GM23338 (cell line): ENCODE results near the gene DPH6. TPM values are rescaled to one million over a fixed set of nuclear protein-coding genes. Genes with fewer than 3 reads are reported as not detected.

ENCODE experiments used
- ATAC-seq: fragments of 200-7000 bp; cut with Tn5 transposase; 3 replicates; pipeline ENCODE4 v1.9.1; 2020
- DNase-seq: peaks from one replicate; pipeline ENCODE4 v3.0.0-alpha.2; 2015; ENCODE audit warnings: low spot score
- H2AFZ ChIP-seq: fragments of 200-600 bp; sonication (generic); 2 replicates; pipeline ENCODE4 v1.8.0; 2016; ENCODE audit warnings: antibody characterized with exemption, mild to moderate bottlenecking, moderate library complexity
- H3F3A ChIP-seq: fragments of 200-600 bp; sonication (generic); replicated peaks from 2 replicates; pipeline ENCODE4 v1.8.0; 2017; ENCODE audit warnings: antibody characterized with exemption, mixed run types, low read depth
- H3K27ac ChIP-seq: fragments of 200-600 bp; sonication (generic); 2 replicates; pipeline ENCODE4 v1.6.1; 2016; ENCODE audit warnings: low read depth
- H3K27me3 ChIP-seq: fragments of 200-600 bp; sonication (generic); 2 replicates; pipeline ENCODE4 v1.8.0; 2016; ENCODE audit warnings: mild to moderate bottlenecking, mixed run types, moderate library complexity; ENCODE audit not compliant: insufficient read depth
- H3K36me3 ChIP-seq: fragments of 200-600 bp; sonication (generic); 2 replicates; pipeline ENCODE4 v1.8.0; 2016; ENCODE audit warnings: mild to moderate bottlenecking; ENCODE audit not compliant: insufficient read depth
- H3K4me1 ChIP-seq: fragments of 200-600 bp; sonication (generic); 2 replicates; pipeline ENCODE4 v1.8.0; 2016; ENCODE audit warnings: mild to moderate bottlenecking, moderate library complexity; ENCODE audit not compliant: insufficient read depth
- H3K4me2 ChIP-seq: fragments of 200-600 bp; sonication (generic); 2 replicates; pipeline ENCODE4 v1.7.1; 2017; ENCODE audit warnings: mixed run types
- H3K4me3 ChIP-seq: fragments of 200-600 bp; sonication (generic); 2 replicates; pipeline ENCODE4 v1.6.1; 2016; ENCODE audit warnings: mixed run types
- H3K79me2 ChIP-seq: fragments of 200-600 bp; sonication (generic); replicated peaks from 2 replicates; pipeline ENCODE4 v1.8.0; 2017; ENCODE audit warnings: mild to moderate bottlenecking; ENCODE audit not compliant: insufficient read depth
- H3K9me2 ChIP-seq: fragments of 200-600 bp; sonication (generic); 2 replicates; pipeline ENCODE4 v1.8.0; 2017; ENCODE audit not compliant: insufficient read depth
- H4K20me1 ChIP-seq: fragments of 200-600 bp; sonication (generic); replicated peaks from 2 replicates; pipeline ENCODE4 v1.8.0; 2017; ENCODE audit warnings: mild to moderate bottlenecking; ENCODE audit not compliant: insufficient read depth
- H3K27ac Mint-ChIP-seq: 2 replicates; pipeline ENCODE4 v1.8.0; 2020; ENCODE audit warnings: inconsistent platforms, mild to moderate bottlenecking, moderate library complexity, mixed read lengths
- H3K27me3 Mint-ChIP-seq: 3 replicates; pipeline ENCODE4 v1.8.0; 2022; ENCODE audit warnings: low read depth, mild to moderate bottlenecking, moderate library complexity, mixed read lengths, inconsistent platforms; ENCODE audit not compliant: insufficient read depth, poor library complexity
- H3K36me3 Mint-ChIP-seq: 3 replicates; pipeline ENCODE4 v1.8.0; 2021; ENCODE audit warnings: low read depth, mild to moderate bottlenecking, inconsistent platforms, moderate library complexity, mixed read lengths
- H3K4me1 Mint-ChIP-seq: 3 replicates; pipeline ENCODE4 v1.8.0; 2020; ENCODE audit warnings: mild to moderate bottlenecking, inconsistent platforms, mixed read lengths
- H3K4me3 Mint-ChIP-seq: 3 replicates; pipeline ENCODE4 v1.8.0; 2021; ENCODE audit warnings: moderate library complexity, mild to moderate bottlenecking, inconsistent platforms, mixed read lengths
- H3K9me3 Mint-ChIP-seq: 3 replicates; pipeline ENCODE4 v1.8.0; 2020; ENCODE audit warnings: moderate library complexity, mild to moderate bottlenecking, inconsistent platforms, mixed read lengths
- EZH2 ChIP-seq: fragments of 200-600 bp; sonication (generic); IDR thresholded peaks from one replicate; pipeline ENCODE4 v1.8.0; 2017; ENCODE audit warnings: antibody characterized with exemption, mild to moderate bottlenecking, low read depth; ENCODE audit not compliant: unreplicated experiment
- EZH2phosphoT487 ChIP-seq: fragments of 200-600 bp; sonication (generic); IDR thresholded peaks from one replicate; pipeline ENCODE4 v1.8.1; 2018; ENCODE audit warnings: antibody characterized with exemption; ENCODE audit not compliant: unreplicated experiment
- STAT1 ChIP-seq: IDR thresholded peaks from one replicate; pipeline ENCODE4 v1.6.1; 2016; ENCODE audit warnings: antibody characterized with exemption; ENCODE audit not compliant: unreplicated experiment
- ZNF114 ChIP-seq: fragments of 250-450 bp; sonication (Bioruptor Pico); IDR thresholded peaks from 2 replicates; pipeline ENCODE4 v1.5.0; 2020; ENCODE audit warnings: mild to moderate bottlenecking, moderate library complexity
- ZNF331 ChIP-seq: fragments of 250-450 bp; sonication (Bioruptor Pico); IDR thresholded peaks from 2 replicates; pipeline ENCODE4 v1.5.0; 2020; ENCODE audit warnings: low read depth, mild to moderate bottlenecking, moderate library complexity
- polyA plus RNA-seq: library from polyadenylated mRNA; unstranded; fragments of >200 nt; fragmentation: Nextera tagmentation; extraction: Ambion mirVana; gene quantifications from 2 replicates; pipeline ENCODE4 v1.2.1, GENCODE V29; 2016
- total RNA-seq: library from RNA; depleted of rRNA; stranded (reverse); fragments of >200 nt; shearing (Covaris generic); gene quantifications from 2 replicates; pipeline ENCODE4 v1.2.3, GENCODE V29; 2014
- TF ChIP-seq, protein P1 (sequence below): IDR thresholded peaks from 2 replicates; pipeline ENCODE4 v1.6.1; 2016; ENCODE audit warnings: antibody characterized with exemption
- TF ChIP-seq, protein P2 (sequence below): IDR thresholded peaks from one replicate; pipeline ENCODE4 v1.6.1; 2018; ENCODE audit warnings: antibody characterized with exemption; ENCODE audit not compliant: unreplicated experiment

DPH6 gene
- total and polyA plus RNA-seq, 2 experiments from 2014 or later: 37.9 to 46.9 TPM

GRCh38 chr15:35458176-35458856 lies 87.6 kb downstream of the DPH6 start:
- no peaks in the 10 kb centered on the region for H4K20me1 ChIP-seq
- Mint-ChIP-seq H3K36me3 (no peaks in the 10 kb centered on the region), H3K4me3 (no peak overlapping the region), H3K9me3 (no peaks in the 10 kb centered on the region), H3K27me3 (no peaks in the 10 kb centered on the region), H3K27ac (no peak overlapping the region), H3K4me1 (no peaks in the 10 kb centered on the region)
- no peaks in the 10 kb centered on the region for H3K36me3 ChIP-seq
- ATAC-seq (no peak), DNase-seq (no peak)
- H3K4me1 ChIP-seq: no peaks in the 10 kb centered on the region
- TF ChIP-seq ZNF114: no peak
- TF ChIP-seq, protein P1, sequence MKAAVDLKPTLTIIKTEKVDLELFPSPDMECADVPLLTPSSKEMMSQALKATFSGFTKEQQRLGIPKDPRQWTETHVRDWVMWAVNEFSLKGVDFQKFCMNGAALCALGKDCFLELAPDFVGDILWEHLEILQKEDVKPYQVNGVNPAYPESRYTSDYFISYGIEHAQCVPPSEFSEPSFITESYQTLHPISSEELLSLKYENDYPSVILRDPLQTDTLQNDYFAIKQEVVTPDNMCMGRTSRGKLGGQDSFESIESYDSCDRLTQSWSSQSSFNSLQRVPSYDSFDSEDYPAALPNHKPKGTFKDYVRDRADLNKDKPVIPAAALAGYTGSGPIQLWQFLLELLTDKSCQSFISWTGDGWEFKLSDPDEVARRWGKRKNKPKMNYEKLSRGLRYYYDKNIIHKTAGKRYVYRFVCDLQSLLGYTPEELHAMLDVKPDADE: no peak
- no peak for TF ChIP-seq STAT1
- TF ChIP-seq, protein P2, sequence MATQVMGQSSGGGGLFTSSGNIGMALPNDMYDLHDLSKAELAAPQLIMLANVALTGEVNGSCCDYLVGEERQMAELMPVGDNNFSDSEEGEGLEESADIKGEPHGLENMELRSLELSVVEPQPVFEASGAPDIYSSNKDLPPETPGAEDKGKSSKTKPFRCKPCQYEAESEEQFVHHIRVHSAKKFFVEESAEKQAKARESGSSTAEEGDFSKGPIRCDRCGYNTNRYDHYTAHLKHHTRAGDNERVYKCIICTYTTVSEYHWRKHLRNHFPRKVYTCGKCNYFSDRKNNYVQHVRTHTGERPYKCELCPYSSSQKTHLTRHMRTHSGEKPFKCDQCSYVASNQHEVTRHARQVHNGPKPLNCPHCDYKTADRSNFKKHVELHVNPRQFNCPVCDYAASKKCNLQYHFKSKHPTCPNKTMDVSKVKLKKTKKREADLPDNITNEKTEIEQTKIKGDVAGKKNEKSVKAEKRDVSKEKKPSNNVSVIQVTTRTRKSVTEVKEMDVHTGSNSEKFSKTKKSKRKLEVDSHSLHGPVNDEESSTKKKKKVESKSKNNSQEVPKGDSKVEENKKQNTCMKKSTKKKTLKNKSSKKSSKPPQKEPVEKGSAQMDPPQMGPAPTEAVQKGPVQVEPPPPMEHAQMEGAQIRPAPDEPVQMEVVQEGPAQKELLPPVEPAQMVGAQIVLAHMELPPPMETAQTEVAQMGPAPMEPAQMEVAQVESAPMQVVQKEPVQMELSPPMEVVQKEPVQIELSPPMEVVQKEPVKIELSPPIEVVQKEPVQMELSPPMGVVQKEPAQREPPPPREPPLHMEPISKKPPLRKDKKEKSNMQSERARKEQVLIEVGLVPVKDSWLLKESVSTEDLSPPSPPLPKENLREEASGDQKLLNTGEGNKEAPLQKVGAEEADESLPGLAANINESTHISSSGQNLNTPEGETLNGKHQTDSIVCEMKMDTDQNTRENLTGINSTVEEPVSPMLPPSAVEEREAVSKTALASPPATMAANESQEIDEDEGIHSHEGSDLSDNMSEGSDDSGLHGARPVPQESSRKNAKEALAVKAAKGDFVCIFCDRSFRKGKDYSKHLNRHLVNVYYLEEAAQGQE: no peak
- no peak for TF ChIP-seq EZH2
- no peaks in the 10 kb centered on the region for H3K27me3 ChIP-seq
- no peak overlapping the region for H3K27ac ChIP-seq
- no peak overlapping the region for H3K4me2 ChIP-seq
- no peaks in the 10 kb centered on the region for H3F3A ChIP-seq
- no peaks in the 10 kb centered on the region for H3K9me2 ChIP-seq
- no peak overlapping the region for H2AFZ ChIP-seq
- no peak overlapping the region for H3K4me3 ChIP-seq
- H3K79me2 ChIP-seq: no peaks in the 10 kb centered on the region

- Mint-ChIP-seq H3K36me3 (no peaks in the 10 kb centered on the region), H3K27me3 (no peaks in the 10 kb centered on the region), H3K4me1 (no peaks in the 10 kb centered on the region), H3K9me3 (no peaks in the 10 kb centered on the region), H3K27ac (no peak overlapping the region), H3K4me3 (no peak overlapping the region)
- ATAC-seq (no peak), DNase-seq (no peak)
- Histone ChIP-seq H3K4me3 (no peak overlapping the region), H3K27ac (no peak overlapping the region), H4K20me1 (no peaks in the 10 kb centered on the region), H3K36me3 (no peaks in the 10 kb centered on the region), H3F3A (no peaks in the 10 kb centered on the region), H3K4me2 (no peak overlapping the region), H3K4me1 (no peaks in the 10 kb centered on the region), H3K27me3 (no peaks in the 10 kb centered on the region), H3K9me2 (no peaks in the 10 kb centered on the region), H2AFZ (no peak overlapping the region), H3K79me2 (no peaks in the 10 kb centered on the region)
- TF ChIP-seq ZNF331 (no peak), ZNF114 (no peak), EZH2phosphoT487 (no peak)
- TF ChIP-seq, protein P2: no peak
Measured at GRCh38 chr15:35455201-35455600, 90.8 kb downstream of the DPH6 start.
